Thoracic aorta (tissue), 2 donors: Measurements from ENCODE around the gene ANKEF1. TPM values are rescaled to one million over a fixed set of nuclear protein-coding genes. Genes with fewer than 3 reads are reported as not detected.

Experiments used
- ATAC-seq: fragments of 150-250 bp; one replicate; pipeline ENCODE4 v1.8.0; 2017; ENCODE audit warnings: low read depth; ENCODE audit not compliant: insufficient number of reproducible peaks, low FRiP score
- DNase-seq: peaks from one replicate; pipeline ENCODE4 v3.0.0-alpha.2; 2020; ENCODE audit warnings: low spot score
- H3K27ac ChIP-seq, 2 donors: fragments of 200-600 bp; sonication (generic); 1 replicate in 1 of 2; 2 replicates in 1 of 2; pipeline ENCODE4 v1.5.1; 2016; ENCODE audit warnings: mild to moderate bottlenecking in 2 of 2, moderate library complexity in 2 of 2
- H3K27me3 ChIP-seq: fragments of 200-600 bp; sonication (generic); replicated peaks from 2 replicates; pipeline ENCODE4 v1.6.0; 2016; ENCODE audit warnings: mild to moderate bottlenecking; ENCODE audit not compliant: insufficient read depth
- H3K36me3 ChIP-seq: fragments of 200-600 bp; sonication (generic); one replicate; pipeline ENCODE4 v1.5.1; 2016
- H3K4me1 ChIP-seq, 2 donors: fragments of 200-600 bp; sonication (generic); 1 replicate in 1 of 2; 2 replicates in 1 of 2; pipeline versions ENCODE4 v1.5.1 to v1.6.0; 2016; ENCODE audit warnings: low read depth in 2 of 2, mild to moderate bottlenecking in 1 of 2; ENCODE audit not compliant: control insufficient read depth in 1 of 2
- H3K4me3 ChIP-seq: fragments of 200-600 bp; sonication (generic); 2 replicates; pipeline ENCODE4 v1.5.1; 2016; ENCODE audit warnings: mild to moderate bottlenecking
- H3K9me3 ChIP-seq: fragments of 200-600 bp; sonication (generic); 2 replicates; pipeline ENCODE4 v1.5.1; 2016
- total RNA-seq, 2 donors: library from RNA; depleted of rRNA; stranded (reverse); fragments of >200 nt; gene quantifications; one replicate each; pipeline versions ENCODE4 v1.1.0 to v1.2.3, GENCODE V29; 2016
- TF ChIP-seq, protein P1 (sequence below): fragments of 200-600 bp; sonication (generic); IDR thresholded peaks from one replicate; pipeline ENCODE4 v1.5.1; 2019; ENCODE audit warnings: antibody characterized with exemption

The ANKEF1 gene
- 1 to 10 TPM in 1 of 2 donors, under 1 TPM in 1; 0.41 to 1.1 TPM for total RNA-seq

DNA sequence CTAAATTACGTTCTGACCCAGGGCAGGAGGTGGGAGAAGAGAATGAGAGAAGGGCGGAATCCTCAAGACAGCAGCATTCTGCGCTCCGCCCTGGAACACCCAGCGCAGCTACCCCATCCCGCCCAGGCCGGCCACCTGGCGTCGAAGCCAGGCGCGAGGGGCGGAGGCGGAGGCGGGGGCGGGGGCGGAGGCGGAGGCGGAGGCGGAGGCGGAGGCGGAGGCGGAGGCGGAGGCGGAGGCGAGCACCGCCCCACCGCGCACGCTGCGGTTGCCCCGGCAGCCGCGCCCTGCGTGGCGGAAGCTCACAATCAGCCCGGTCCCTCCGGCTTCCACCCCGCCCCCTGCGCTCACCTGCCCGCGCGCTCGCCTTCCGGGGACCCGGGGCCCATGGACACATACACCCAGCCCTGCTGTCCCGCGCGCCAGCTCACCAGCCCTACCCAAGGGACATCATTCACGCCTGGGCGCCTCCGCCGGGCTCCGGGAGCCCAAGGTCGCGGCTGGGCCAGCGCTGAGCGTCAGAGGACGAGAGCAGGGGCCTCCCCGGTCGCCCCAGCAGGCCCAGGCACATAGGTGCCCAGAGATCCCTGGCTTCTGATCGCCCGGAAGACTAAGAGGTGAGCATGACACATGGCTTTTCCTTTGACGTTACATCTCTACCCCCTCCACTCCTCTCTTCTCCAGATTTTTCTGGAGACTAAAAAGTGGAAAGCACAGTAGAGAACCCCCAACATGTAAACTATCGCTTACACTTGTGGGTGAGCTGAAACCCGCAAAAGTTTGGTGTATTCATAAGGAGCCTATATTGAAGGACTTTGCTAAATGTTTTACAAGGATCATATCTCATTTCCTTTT, at the start of gene ANKEF1:
Gene ANKEF1, plus strand, starts transcription at position 271 of the 855 bp plus-strand sequence. CDS start 3,315 bp downstream, outside the sequence.
- no peaks in the 10 kb centered on the region for H3K27me3 ChIP-seq
- H3K36me3 ChIP-seq: no peaks in the 10 kb centered on the region
- no peaks in the 10 kb centered on the region for H3K4me1 ChIP-seq
- TF ChIP-seq, protein P1, sequence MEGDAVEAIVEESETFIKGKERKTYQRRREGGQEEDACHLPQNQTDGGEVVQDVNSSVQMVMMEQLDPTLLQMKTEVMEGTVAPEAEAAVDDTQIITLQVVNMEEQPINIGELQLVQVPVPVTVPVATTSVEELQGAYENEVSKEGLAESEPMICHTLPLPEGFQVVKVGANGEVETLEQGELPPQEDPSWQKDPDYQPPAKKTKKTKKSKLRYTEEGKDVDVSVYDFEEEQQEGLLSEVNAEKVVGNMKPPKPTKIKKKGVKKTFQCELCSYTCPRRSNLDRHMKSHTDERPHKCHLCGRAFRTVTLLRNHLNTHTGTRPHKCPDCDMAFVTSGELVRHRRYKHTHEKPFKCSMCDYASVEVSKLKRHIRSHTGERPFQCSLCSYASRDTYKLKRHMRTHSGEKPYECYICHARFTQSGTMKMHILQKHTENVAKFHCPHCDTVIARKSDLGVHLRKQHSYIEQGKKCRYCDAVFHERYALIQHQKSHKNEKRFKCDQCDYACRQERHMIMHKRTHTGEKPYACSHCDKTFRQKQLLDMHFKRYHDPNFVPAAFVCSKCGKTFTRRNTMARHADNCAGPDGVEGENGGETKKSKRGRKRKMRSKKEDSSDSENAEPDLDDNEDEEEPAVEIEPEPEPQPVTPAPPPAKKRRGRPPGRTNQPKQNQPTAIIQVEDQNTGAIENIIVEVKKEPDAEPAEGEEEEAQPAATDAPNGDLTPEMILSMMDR: no peak
- DNase-seq (no peak), ATAC-seq (no peak)
- H3K27ac ChIP-seq: no peak within 1 kb of the TSS
- no peaks in the 10 kb centered on the region for H3K9me3 ChIP-seq
- H3K4me3 ChIP-seq: peak within 1 kb of the TSS; percentile 81

DNA sequence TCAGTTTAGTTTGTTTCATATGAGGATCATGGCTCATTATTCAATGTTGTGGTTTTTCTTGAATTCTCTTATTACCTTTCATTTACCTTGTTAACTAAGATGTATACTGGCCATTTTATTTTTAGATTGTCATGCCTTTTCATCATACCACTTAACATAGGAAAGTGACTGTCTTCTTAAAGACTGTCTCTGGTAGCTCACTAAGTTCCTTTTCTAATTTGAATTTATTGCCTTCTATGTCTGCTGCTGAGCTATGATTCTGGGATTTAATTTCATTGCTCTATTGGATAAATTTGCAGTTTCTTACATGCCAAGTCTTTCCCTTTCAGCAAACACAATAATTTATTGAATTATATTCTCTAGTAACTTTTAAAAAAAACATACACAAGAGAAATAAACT, 49.5 kb upstream of the ANKEF1 start:
- H3K36me3 ChIP-seq: no peaks in the 10 kb centered on the region
- no peak overlapping the region for H3K4me3 ChIP-seq
- H3K27ac ChIP-seq: no peak overlapping the region
- peaks cover 8 to 15% of the 10 kb centered on the region in 2 donors for H3K4me1 ChIP-seq
- TF ChIP-seq, protein P1: no peak
- no peaks in the 10 kb centered on the region for H3K9me3 ChIP-seq
- DNase-seq: no peak
- no peaks in the 10 kb centered on the region for H3K27me3 ChIP-seq
- no peak for ATAC-seq

DNA sequence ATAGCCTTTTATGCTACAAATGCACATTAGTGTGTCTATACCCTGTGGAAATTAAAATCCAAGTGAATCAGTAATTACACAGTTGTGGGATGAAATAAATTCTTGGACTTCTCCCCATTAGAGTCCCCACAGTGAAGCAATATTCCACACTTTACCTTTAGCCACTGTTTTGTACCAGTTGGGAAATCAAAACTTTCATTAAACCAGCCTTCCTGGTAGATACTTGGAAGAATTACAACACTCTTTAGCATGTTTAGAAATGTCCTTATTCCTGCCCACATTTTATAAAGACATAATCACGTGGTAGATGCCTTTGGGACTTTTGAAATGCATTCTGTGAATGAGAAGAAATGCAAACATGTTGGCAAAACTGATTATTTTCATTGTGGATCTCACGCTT, 49.0 kb upstream of the ANKEF1 start:
- Histone ChIP-seq H3K27me3 (no peaks in the 10 kb centered on the region), H3K9me3 (no peaks in the 10 kb centered on the region), H3K4me3 (no peak overlapping the region), H3K4me1 (peaks cover 8 to 15% of the 10 kb centered on the region in 2 donors), H3K36me3 (no peaks in the 10 kb centered on the region), H3K27ac (no peak overlapping the region)
- ATAC-seq (no peak), DNase-seq (no peak)
- TF ChIP-seq, protein P1: no peak

DNA sequence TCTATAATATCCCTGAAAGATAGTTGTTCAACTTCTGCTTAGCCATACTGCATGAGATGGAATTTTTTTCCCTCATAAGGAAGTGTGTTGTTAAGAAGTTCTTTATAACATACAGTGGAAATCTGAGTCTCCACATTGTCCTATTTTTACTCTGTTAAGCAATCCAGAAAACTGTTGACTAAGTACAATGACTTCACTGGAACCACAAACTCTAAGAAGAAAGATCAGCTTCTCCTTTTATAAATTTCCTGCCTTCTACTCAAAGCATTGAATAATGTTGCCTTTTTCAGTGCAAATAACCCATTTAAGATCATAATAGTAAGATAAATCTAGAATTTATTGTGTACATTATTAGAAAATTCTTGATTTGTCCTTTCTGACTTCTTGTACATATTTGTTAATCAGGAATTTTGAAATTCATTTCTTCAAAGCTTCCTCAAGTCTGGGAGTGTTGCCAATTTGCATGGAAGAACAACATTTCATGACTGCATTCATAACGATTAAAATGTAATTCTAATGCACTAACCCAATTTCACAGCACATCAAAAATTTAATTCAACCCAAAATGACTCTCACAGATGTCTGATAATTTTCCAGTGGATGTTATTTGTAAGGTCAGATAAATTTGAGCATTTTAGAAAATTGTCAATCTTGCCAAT, 45.6 kb upstream of the ANKEF1 start:
- no peak overlapping the region for H3K4me3 ChIP-seq
- TF ChIP-seq, protein P1: no peak
- no peak for DNase-seq
- peaks cover 8 to 15% of the 10 kb centered on the region in 2 donors for H3K4me1 ChIP-seq
- peak overlapping the region in 1 of 2 donors; percentile 40 for H3K27ac ChIP-seq
- no peaks in the 10 kb centered on the region for H3K36me3 ChIP-seq
- H3K27me3 ChIP-seq: no peaks in the 10 kb centered on the region
- ATAC-seq: peak; percentile 61
- H3K9me3 ChIP-seq: no peaks in the 10 kb centered on the region

DNA sequence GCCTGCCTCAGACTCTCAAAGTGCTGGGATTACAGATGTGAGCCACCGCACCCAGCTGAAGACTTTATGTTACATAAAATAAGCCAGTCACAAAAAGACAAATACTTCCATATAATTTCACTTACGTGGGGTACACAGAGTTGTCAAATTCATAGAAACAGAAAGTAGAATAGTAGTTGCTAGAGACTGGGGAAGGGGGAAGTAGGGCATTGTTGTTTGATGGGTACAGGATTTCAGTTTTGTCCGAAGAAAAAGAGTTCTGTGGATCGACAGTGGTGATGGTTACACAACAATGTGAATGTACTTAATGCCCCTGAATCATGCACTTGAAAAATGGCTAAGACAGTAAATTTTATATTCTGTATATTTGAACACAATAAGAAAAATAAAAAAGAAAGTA, 41.6 kb upstream of the ANKEF1 start:
- Histone ChIP-seq H3K4me1 (peaks cover 8 to 23% of the 10 kb centered on the region in 2 donors), H3K4me3 (no peak overlapping the region), H3K9me3 (no peaks in the 10 kb centered on the region), H3K27me3 (no peaks in the 10 kb centered on the region), H3K36me3 (no peaks in the 10 kb centered on the region), H3K27ac (no peak overlapping the region)
- DNase-seq (no peak), ATAC-seq (no peak)
- TF ChIP-seq, protein P1: no peak
